Mesenchymal stem cell (in vitro differentiated cells and primary cell): ENCODE data around the gene ADRA2A.
A peak's percentile ranks its signal among the peaks of the same experiment; 100 is the strongest.

Source experiments
- DNase-seq: peaks from one replicate; pipeline ENCODE4 v3.0.0-alpha.2; 2013
- H2AFZ ChIP-seq: one replicate; pipeline ENCODE4 v1.6.1; 2013; ENCODE audit warnings: low read depth, mild to moderate bottlenecking, control low read depth, inconsistent platforms, low read length, moderate library complexity
- H2AK5ac ChIP-seq: 2 replicates; pipeline ENCODE4 v1.6.1; 2013; ENCODE audit warnings: low read length, moderate library complexity, mild to moderate bottlenecking, inconsistent platforms; ENCODE audit not compliant: severe bottlenecking
- H2BK120ac ChIP-seq: one replicate; pipeline ENCODE4 v1.6.1; 2013; ENCODE audit warnings: low read depth, mild to moderate bottlenecking, inconsistent platforms, low read length, moderate library complexity
- H2BK12ac ChIP-seq, 2 experiments: one replicate each; pipeline ENCODE4 v1.6.1; 2013; ENCODE audit warnings: inconsistent platforms in 2 of 2, low read length in 2 of 2, mild to moderate bottlenecking in 2 of 2, moderate library complexity in 2 of 2, control low read depth in 1 of 2
- H2BK15ac ChIP-seq: one replicate; pipeline ENCODE4 v1.6.1; 2013; ENCODE audit warnings: mild to moderate bottlenecking, low read depth, inconsistent platforms; ENCODE audit not compliant: poor library complexity, severe bottlenecking
- H2BK5ac ChIP-seq: 2 replicates; pipeline ENCODE4 v1.6.1; 2013; ENCODE audit warnings: low read depth, mild to moderate bottlenecking, low read length, control low read depth, inconsistent platforms; ENCODE audit not compliant: poor library complexity, severe bottlenecking
- H3K14ac ChIP-seq, 2 experiments: one replicate each; pipeline ENCODE4 v1.6.1; 2013; ENCODE audit warnings: inconsistent platforms in 2 of 2, low read length in 2 of 2, control low read depth in 1 of 2, mild to moderate bottlenecking in 1 of 2, moderate library complexity in 1 of 2
- H3K18ac ChIP-seq, 2 experiments: one replicate each; pipeline ENCODE4 v1.6.1; 2013; ENCODE audit warnings: inconsistent platforms in 2 of 2, low read length in 2 of 2, control low read depth in 1 of 2, low read depth in 1 of 2, mild to moderate bottlenecking in 1 of 2
- H3K23ac ChIP-seq, 2 experiments: one replicate each; pipeline ENCODE4 v1.6.1; 2013; ENCODE audit warnings: inconsistent platforms in 2 of 2, low read length in 2 of 2, mild to moderate bottlenecking in 2 of 2, moderate library complexity in 2 of 2, control low read depth in 1 of 2
- H3K27ac ChIP-seq: 2 replicates; pipeline ENCODE4 v1.5.1; 2013; ENCODE audit warnings: mild to moderate bottlenecking, moderate library complexity, low read length, control low read depth, inconsistent platforms; ENCODE audit not compliant: poor library complexity, severe bottlenecking
- H3K27me3 ChIP-seq, 2 experiments: 2 replicates each; pipeline versions ENCODE4 v1.6.1 to v1.7.0; 2013; ENCODE audit warnings: low read length in 2 of 2, mild to moderate bottlenecking in 2 of 2, moderate library complexity in 2 of 2, control low read depth in 1 of 2, inconsistent platforms in 1 of 2; ENCODE audit not compliant: control insufficient read depth in 1 of 2, insufficient read depth in 1 of 2
- H3K36me3 ChIP-seq, 2 experiments: 2 replicates each; pipeline versions ENCODE4 v1.6.1 to v1.7.0; 2013; ENCODE audit warnings: low read length in 2 of 2, control low read depth in 1 of 2, inconsistent platforms in 1 of 2, low read depth in 1 of 2, mild to moderate bottlenecking in 1 of 2; ENCODE audit not compliant: insufficient read depth in 2 of 2, control insufficient read depth in 1 of 2
- H3K4ac ChIP-seq, 2 experiments: one replicate each; pipeline ENCODE4 v1.6.1; 2013; ENCODE audit warnings: inconsistent platforms in 2 of 2, low read length in 2 of 2, mild to moderate bottlenecking in 2 of 2, moderate library complexity in 2 of 2, control low read depth in 1 of 2, low read depth in 1 of 2
- H3K4me1 ChIP-seq: 2 replicates; pipeline ENCODE4 v1.6.1; 2013; ENCODE audit warnings: low read depth, low read length, control low read depth; ENCODE audit not compliant: control insufficient read depth, insufficient read depth
- H3K4me2 ChIP-seq: 2 replicates; pipeline ENCODE4 v1.6.1; 2013; ENCODE audit warnings: low read length, mild to moderate bottlenecking, inconsistent platforms; ENCODE audit not compliant: poor library complexity, severe bottlenecking
- H3K4me3 ChIP-seq, 2 experiments: 2 replicates each; pipeline versions ENCODE4 v1.5.1 to v1.7.0; 2013; ENCODE audit warnings: low read length in 2 of 2, mild to moderate bottlenecking in 2 of 2, control low read depth in 1 of 2, low read depth in 1 of 2; ENCODE audit not compliant: insufficient read depth in 1 of 2
- H3K79me1 ChIP-seq: replicated peaks from 2 replicates; pipeline ENCODE4 v1.6.1; 2013; ENCODE audit warnings: mild to moderate bottlenecking, control low read depth, low read length, inconsistent platforms; ENCODE audit not compliant: poor library complexity, severe bottlenecking
- H3K9ac ChIP-seq: 2 replicates; pipeline ENCODE4 v1.7.0; 2013; ENCODE audit warnings: mild to moderate bottlenecking, low read length, moderate library complexity
- H3K9me3 ChIP-seq: 2 replicates; pipeline ENCODE4 v1.7.0; 2013; ENCODE audit warnings: mild to moderate bottlenecking, low read length; ENCODE audit not compliant: control insufficient read depth
- H4K8ac ChIP-seq: one replicate; pipeline ENCODE4 v1.6.1; 2013; ENCODE audit warnings: inconsistent platforms, mild to moderate bottlenecking, low read length, moderate library complexity
- H4K91ac ChIP-seq: one replicate; pipeline ENCODE4 v1.6.1; 2013; ENCODE audit warnings: mild to moderate bottlenecking, low read length, inconsistent platforms
- WGBS: methylation state at CpG from one replicate; pipeline ENCODE4 v1.1.7; 2013; ENCODE audit warnings: mixed read lengths; 5-methylcytosine and 5-hydroxymethylcytosine counted together

The ADRA2A gene

DNA sequence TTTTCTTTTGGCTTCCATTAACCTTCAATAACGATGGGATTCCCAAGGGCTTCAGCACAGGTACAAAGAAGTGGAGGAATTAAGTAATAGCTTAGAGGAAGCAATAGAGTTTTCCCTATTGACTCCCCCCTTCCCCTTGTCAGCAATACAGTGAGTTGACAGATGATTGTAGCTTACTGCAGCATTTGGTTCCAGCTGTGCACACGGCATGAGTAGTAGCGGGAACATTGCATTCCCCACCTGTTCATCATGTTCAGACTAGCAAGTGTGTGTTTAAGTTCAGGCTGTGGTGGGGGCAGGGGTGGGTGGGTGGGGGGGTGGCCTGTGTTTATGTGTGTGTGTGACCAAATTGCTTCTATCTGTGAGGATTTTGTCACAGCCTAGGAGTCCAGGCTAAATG lies 4.6 kb upstream of the ADRA2A start:
- no peak overlapping the region for H3K9ac ChIP-seq
- H3K27ac ChIP-seq: no peak overlapping the region
- H3K4me2 ChIP-seq: no peak overlapping the region
- H3K9me3 ChIP-seq: peaks cover 9% of the 10 kb centered on the region
- no peak overlapping the region for H3K4ac ChIP-seq
- peaks cover 13% of the 10 kb centered on the region for H3K4me1 ChIP-seq
- H4K8ac ChIP-seq: no peak overlapping the region
- 59% methylated on average over 3 of the region's 3 CpGs for WGBS
- H3K36me3 ChIP-seq: no peaks in the 10 kb centered on the region
- DNase-seq: no peak
- no peak overlapping the region for H2AFZ ChIP-seq
- no peak overlapping the region for H2BK5ac ChIP-seq
- peaks cover 37 to 48% of the 10 kb centered on the region in 2 experiments for H3K27me3 ChIP-seq
- H3K23ac ChIP-seq: no peak overlapping the region
- no peak overlapping the region for H2BK15ac ChIP-seq
- H2AK5ac ChIP-seq: no peak overlapping the region
- no peak overlapping the region for H3K4me3 ChIP-seq
- no peak overlapping the region for H2BK12ac ChIP-seq
- H4K91ac ChIP-seq: no peak overlapping the region
- H2BK120ac ChIP-seq: no peak overlapping the region
- H3K18ac ChIP-seq: no peak overlapping the region
- H3K79me1 ChIP-seq: no peaks in the 10 kb centered on the region
- no peak overlapping the region for H3K14ac ChIP-seq

DNA sequence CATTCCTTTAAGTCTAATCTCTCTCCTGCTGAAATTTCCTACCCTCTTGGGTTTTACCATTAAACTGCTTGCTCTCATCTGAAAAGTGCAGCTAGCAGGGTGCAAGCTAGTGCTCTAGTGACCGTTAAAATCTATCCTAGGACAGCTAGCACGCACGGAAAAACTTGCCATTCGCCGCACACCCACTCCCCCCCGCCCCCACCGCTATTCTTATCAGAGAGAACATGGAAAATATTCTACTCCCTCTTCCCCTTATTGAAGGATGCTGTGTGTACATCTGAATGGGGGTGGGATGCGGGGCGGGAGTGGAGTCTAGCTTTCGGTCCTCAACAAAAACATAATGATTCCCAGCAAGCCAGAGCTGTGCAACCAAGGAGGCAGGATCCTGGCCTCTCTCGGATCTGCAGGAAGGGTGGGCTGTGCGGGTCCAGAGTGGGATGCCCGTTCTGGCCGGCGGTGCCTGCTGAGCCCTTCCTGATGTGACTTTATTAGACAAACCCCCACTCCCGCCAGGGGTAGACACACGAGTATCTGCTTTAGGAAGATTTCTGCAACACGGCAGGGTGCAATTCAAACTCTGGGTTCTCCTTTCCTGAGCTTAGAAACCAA lies 1.1 kb upstream of the ADRA2A start:
- Histone ChIP-seq H3K4me2 (peak overlapping the region; percentile 82), H4K8ac (no peak overlapping the region), H3K14ac (no peak overlapping the region), H3K18ac (no peak overlapping the region), H3K4me1 (peaks cover 22% of the 10 kb centered on the region), H2AK5ac (no peak overlapping the region), H3K79me1 (no peaks in the 10 kb centered on the region), H2AFZ (no peak overlapping the region), H2BK15ac (no peak overlapping the region), H3K23ac (no peak overlapping the region), H3K36me3 (no peaks in the 10 kb centered on the region), H3K4me3 (peak overlapping the region in 1 of 2 experiments; percentile 85), H2BK120ac (no peak overlapping the region), H3K27ac (no peak overlapping the region), H4K91ac (no peak overlapping the region), H3K27me3 (peaks cover 53 to 60% of the 10 kb centered on the region in 2 experiments), H3K9me3 (no peaks in the 10 kb centered on the region), H3K4ac (no peak overlapping the region), H2BK5ac (no peak overlapping the region), H3K9ac (peak overlapping the region; percentile 70), H2BK12ac (no peak overlapping the region)
- no peak for DNase-seq
- 61% methylated on average over 15 of the region's 18 CpGs for WGBS

DNA sequence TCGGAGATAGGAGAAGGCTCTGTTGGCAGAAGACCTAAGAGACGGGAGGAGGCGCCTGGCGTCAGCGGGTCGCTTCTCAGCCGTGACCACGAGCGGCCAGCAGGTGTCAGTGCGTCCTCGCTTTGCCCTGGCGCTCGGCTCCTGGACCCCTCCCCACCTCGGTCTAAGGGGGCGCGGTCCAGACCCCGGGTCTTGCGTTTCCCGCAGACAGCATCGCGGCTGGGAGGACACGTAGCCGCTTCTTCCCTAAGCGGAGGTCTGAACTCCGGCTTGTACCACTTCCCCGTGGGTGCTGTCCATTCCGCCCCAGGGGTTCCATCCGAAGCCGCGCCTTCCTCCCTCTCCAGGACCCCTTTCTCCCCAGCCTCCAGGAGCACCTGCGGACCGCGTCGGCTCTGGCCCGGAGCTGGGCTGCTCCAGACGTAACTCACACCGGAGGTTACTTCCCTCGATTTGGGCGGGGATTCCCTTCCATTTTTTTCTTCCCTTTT lies 593 bp upstream of the ADRA2A start:
- no peak overlapping the region for H3K23ac ChIP-seq
- H2BK15ac ChIP-seq: no peak overlapping the region
- no peak overlapping the region for H4K91ac ChIP-seq
- under 1% methylated on average over 39 of the region's 39 CpGs for WGBS
- no peak overlapping the region for H3K27ac ChIP-seq
- no peak overlapping the region for H2BK12ac ChIP-seq
- H3K36me3 ChIP-seq: no peaks in the 10 kb centered on the region
- no peak overlapping the region for H3K14ac ChIP-seq
- H3K4me2 ChIP-seq: peak overlapping the region; percentile 82
- peak; percentile 43 for DNase-seq
- no peaks in the 10 kb centered on the region for H3K9me3 ChIP-seq
- no peaks in the 10 kb centered on the region for H3K79me1 ChIP-seq
- no peak overlapping the region for H4K8ac ChIP-seq
- no peak overlapping the region for H2BK120ac ChIP-seq
- H3K4me1 ChIP-seq: peaks cover 22% of the 10 kb centered on the region
- H3K4ac ChIP-seq: no peak overlapping the region
- no peak overlapping the region for H3K18ac ChIP-seq
- peaks cover 52 to 59% of the 10 kb centered on the region in 2 experiments for H3K27me3 ChIP-seq
- H2AFZ ChIP-seq: no peak overlapping the region
- peak overlapping the region; percentile 42 to 85 for H3K4me3 ChIP-seq
- H3K9ac ChIP-seq: peak overlapping the region; percentile 70
- H2AK5ac ChIP-seq: no peak overlapping the region
- H2BK5ac ChIP-seq: no peak overlapping the region

DNA sequence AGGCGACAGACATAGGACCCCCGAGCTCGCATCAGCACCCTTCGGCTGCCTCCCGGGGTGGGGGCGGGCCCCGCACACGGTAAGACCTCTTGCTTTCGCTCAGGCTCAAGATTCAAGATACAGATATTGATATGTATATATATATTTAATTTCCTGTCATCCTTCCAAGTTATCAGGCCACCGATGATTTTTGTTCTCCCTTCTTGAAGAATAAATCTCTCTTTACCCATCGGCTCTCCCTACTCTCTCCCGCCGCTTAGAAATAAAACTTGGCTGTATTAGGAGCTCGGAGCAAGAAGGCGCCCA lies 603 bp downstream of the ADRA2A start:
- WGBS: 19% methylated on average over 6 of the region's 15 CpGs
- Histone ChIP-seq H3K4me2 (peak overlapping the region; percentile 82), H2AK5ac (no peak overlapping the region), H3K23ac (no peak overlapping the region), H3K4ac (no peak overlapping the region), H3K14ac (no peak overlapping the region), H3K27me3 (peaks cover 53 to 55% of the 10 kb centered on the region in 2 experiments), H3K4me3 (peak overlapping the region; percentile 42 to 85), H3K4me1 (peaks cover 22% of the 10 kb centered on the region), H2BK12ac (no peak overlapping the region), H3K9me3 (no peaks in the 10 kb centered on the region), H2BK120ac (no peak overlapping the region), H2BK15ac (no peak overlapping the region), H3K79me1 (no peaks in the 10 kb centered on the region), H3K27ac (no peak overlapping the region), H3K18ac (no peak overlapping the region), H3K36me3 (no peaks in the 10 kb centered on the region), H4K91ac (no peak overlapping the region), H2BK5ac (no peak overlapping the region), H2AFZ (no peak overlapping the region), H3K9ac (peak overlapping the region; percentile 70), H4K8ac (no peak overlapping the region)
- DNase-seq: no peak
